ENCODE results near the gene MAD1L1. TPM values are rescaled to one million over a fixed set of nuclear protein-coding genes. Genes with fewer than 3 reads are reported as not detected.

MAD1L1 gene
- total RNA-seq, 1 experiment from 2014 or later: 50.8 TPM

DNA sequence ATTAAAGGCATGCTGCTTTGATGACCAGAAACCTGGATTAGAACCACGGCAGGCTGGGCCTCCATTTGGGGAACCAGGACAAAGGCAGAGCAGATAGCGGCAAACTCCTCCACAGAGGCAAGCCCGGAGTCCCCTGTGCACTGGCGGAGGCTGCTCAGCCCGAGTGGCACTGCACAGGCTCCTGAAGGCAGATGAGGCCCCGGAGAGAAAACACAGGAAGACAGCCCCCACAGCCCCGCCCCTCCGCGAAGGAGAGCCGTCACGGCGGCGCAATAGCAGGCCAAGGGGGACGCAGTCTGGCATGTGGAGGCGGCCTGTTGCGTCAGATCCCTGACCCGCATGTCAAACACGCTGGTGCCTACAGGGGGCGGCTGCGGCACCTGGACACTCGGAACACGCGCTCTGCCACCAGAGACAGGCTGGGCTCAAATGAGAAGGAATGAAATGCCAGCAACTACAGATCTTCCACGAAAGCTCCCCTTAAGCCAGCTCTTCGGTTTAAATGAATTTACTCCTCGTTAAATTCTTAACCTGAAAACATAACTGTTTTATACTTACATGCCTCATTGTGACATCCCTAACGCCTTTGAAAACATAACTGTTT, 128.5 kb downstream of the MAD1L1 start:
- intact Hi-C loops (cut with micrococcal nuclease; ENCODE audit: unreplicated experiment): no loop called here
- TF ChIP-seq EZH2 (IDR thresholded peaks at IDR 0.05; ENCODE audit: low read depth): no peak
- TF ChIP-seq, protein P1, sequence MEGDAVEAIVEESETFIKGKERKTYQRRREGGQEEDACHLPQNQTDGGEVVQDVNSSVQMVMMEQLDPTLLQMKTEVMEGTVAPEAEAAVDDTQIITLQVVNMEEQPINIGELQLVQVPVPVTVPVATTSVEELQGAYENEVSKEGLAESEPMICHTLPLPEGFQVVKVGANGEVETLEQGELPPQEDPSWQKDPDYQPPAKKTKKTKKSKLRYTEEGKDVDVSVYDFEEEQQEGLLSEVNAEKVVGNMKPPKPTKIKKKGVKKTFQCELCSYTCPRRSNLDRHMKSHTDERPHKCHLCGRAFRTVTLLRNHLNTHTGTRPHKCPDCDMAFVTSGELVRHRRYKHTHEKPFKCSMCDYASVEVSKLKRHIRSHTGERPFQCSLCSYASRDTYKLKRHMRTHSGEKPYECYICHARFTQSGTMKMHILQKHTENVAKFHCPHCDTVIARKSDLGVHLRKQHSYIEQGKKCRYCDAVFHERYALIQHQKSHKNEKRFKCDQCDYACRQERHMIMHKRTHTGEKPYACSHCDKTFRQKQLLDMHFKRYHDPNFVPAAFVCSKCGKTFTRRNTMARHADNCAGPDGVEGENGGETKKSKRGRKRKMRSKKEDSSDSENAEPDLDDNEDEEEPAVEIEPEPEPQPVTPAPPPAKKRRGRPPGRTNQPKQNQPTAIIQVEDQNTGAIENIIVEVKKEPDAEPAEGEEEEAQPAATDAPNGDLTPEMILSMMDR (conservative IDR thresholded peaks at IDR 0.05): peak; percentile 28; the same call in 1 of the 2 replicates

DNA sequence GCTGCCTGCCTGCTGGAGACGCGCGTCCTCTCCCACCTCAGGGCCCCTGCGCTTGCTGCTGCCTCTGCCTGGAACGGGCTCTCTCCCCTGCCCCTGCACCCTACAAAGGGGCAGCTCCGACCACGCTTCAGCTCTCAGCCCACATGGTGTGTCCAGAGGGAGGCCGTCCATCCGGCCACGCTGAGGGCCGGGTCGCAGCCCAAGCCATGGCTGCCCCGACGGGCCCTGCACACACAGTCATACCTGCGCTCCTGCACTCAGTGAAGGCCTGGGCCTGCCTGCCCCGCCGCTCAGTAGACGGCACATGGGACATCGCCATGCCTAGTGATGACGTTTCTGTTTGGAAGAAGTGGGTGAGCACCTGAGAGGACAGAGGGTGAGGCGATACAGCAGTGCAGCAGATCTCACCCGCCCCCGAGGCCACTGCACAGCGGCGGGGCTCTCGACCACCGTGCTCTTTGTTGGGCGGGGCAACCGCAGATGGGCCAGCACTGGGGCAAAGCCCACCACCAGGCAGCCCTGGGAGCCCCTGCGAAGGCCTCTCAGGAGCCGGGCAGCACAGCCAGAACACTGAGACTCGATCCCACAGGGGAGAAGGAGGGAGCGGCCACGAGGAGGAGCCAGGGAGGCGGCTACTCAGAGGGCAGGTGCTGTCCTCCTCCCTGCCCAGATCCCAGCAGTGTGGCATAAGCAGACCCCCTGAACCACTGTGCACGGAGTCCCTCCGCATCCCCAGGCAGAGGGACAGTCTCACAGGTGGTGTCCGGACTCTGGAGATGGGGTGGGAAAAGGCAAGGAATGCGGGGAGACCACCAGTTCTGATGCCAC, 129.5 kb downstream of the MAD1L1 start:
- no peak overlapping the region for H3K4me2 ChIP-seq
- no TSS peak for BruUV-seq (replicated peaks)

More for the DNA sequence above, 128.5 kb downstream of the MAD1L1 start:
- H2AFZ ChIP-seq: no peak overlapping the region
- H3F3A ChIP-seq (ENCODE audit: insufficient read depth, low read depth): peaks cover 2% of the 10 kb centered on the region; the same call in 1 of the 2 replicates
- H3K27ac ChIP-seq: no peak overlapping the region
- no peaks in the 10 kb centered on the region for H3K79me2 ChIP-seq (ENCODE audit: low read depth)
- H4K20me1 ChIP-seq (ENCODE audit: insufficient read depth): peaks cover 8% of the 10 kb centered on the region
- H3K36me3 ChIP-seq (ENCODE audit: low read depth): no peaks in the 10 kb centered on the region
- H3K9me2 ChIP-seq (ENCODE audit: insufficient read depth): no peaks in the 10 kb centered on the region
- no peaks in the 10 kb centered on the region for H3K27me3 ChIP-seq (ENCODE audit: insufficient read depth, low read depth)
- H3K9me3 ChIP-seq (ENCODE audit: insufficient read depth, low read depth): no peaks in the 10 kb centered on the region
- H3K4me1 ChIP-seq (replicated peaks; ENCODE audit: insufficient read depth): no peaks in the 10 kb centered on the region
- BruUV-seq (replicated peaks): no TSS peak
- H3K4me3 ChIP-seq: no peak overlapping the region
- no peak overlapping the region for H3K4me2 ChIP-seq
- no peak for DNase-seq
- CTCF ChIA-PET: no interaction called here
- POLR2A ChIA-PET (ENCODE audit: unreplicated experiment): no interaction called here

GRCh38 chr7:2102375-2102723, 130.4 kb downstream of the MAD1L1 start:
- no peak overlapping the region for H3K4me2 ChIP-seq
- no peaks in the 10 kb centered on the region for H3K9me2 ChIP-seq (ENCODE audit: insufficient read depth)
- no peaks in the 10 kb centered on the region for H3F3A ChIP-seq (ENCODE audit: insufficient read depth, low read depth)
- peaks cover 3% of the 10 kb centered on the region; the same call in 1 of the 2 replicates for H4K20me1 ChIP-seq (ENCODE audit: insufficient read depth)
- ChIA-PET POLR2A (ENCODE audit: unreplicated experiment) (no interaction called here), CTCF (no interaction called here)
- TF ChIP-seq EZH2 (IDR thresholded peaks at IDR 0.05; ENCODE audit: low read depth): no peak
- TF ChIP-seq, protein P1 (conservative IDR thresholded peaks at IDR 0.05): no peak
- no peak overlapping the region for H3K4me3 ChIP-seq
- H3K27ac ChIP-seq: no peak overlapping the region
- H3K79me2 ChIP-seq (ENCODE audit: low read depth): no peaks in the 10 kb centered on the region
- no peak for DNase-seq
- H3K9me3 ChIP-seq (ENCODE audit: insufficient read depth, low read depth): no peaks in the 10 kb centered on the region
- H3K36me3 ChIP-seq (ENCODE audit: low read depth): no peaks in the 10 kb centered on the region
- H3K4me1 ChIP-seq (replicated peaks; ENCODE audit: insufficient read depth): no peaks in the 10 kb centered on the region
- no peak overlapping the region for H2AFZ ChIP-seq
- no TSS peak for BruUV-seq (replicated peaks)
- intact Hi-C loops (cut with micrococcal nuclease; ENCODE audit: unreplicated experiment): no loop called here
- H3K27me3 ChIP-seq (ENCODE audit: insufficient read depth, low read depth): no peaks in the 10 kb centered on the region

More for the DNA sequence above, 129.5 kb downstream of the MAD1L1 start:
- no peaks in the 10 kb centered on the region for H3K27me3 ChIP-seq (ENCODE audit: insufficient read depth, low read depth)
- ChIA-PET CTCF (no interaction called here), POLR2A (ENCODE audit: unreplicated experiment) (no interaction called here)
- no peak for DNase-seq
- H3K36me3 ChIP-seq (ENCODE audit: low read depth): no peaks in the 10 kb centered on the region
- no peaks in the 10 kb centered on the region for H3K9me3 ChIP-seq (ENCODE audit: insufficient read depth, low read depth)
- TF ChIP-seq EZH2 (IDR thresholded peaks at IDR 0.05; ENCODE audit: low read depth): no peak
- TF ChIP-seq, protein P1 (conservative IDR thresholded peaks at IDR 0.05): no peak
- no peaks in the 10 kb centered on the region for H3K4me1 ChIP-seq (replicated peaks; ENCODE audit: insufficient read depth)
- H2AFZ ChIP-seq: no peak overlapping the region
- no peak overlapping the region for H3K4me3 ChIP-seq
- no peaks in the 10 kb centered on the region for H3F3A ChIP-seq (ENCODE audit: insufficient read depth, low read depth)
- H4K20me1 ChIP-seq (ENCODE audit: insufficient read depth): peaks cover 7% of the 10 kb centered on the region; the same call in 1 of the 2 replicates
- H3K9me2 ChIP-seq (ENCODE audit: insufficient read depth): no peaks in the 10 kb centered on the region
- intact Hi-C loops (cut with micrococcal nuclease; ENCODE audit: unreplicated experiment): no loop called here
- H3K79me2 ChIP-seq (ENCODE audit: low read depth): no peaks in the 10 kb centered on the region
- H3K27ac ChIP-seq: no peak overlapping the region

All from PC-9 (cell line).